Gastrocnemius medialis (tissue), 4 donors: ENCODE measurements around the gene DLGAP5.

Experiments used
- POLR2A ChIP-seq, 2 donors: fragments of 450-650 bp; IDR thresholded peaks; one replicate each; pipeline ENCODE4 v1.6.1; 2017; ENCODE audit warnings: antibody characterized with exemption in 2 of 2, mild to moderate bottlenecking in 2 of 2, moderate library complexity in 2 of 2
- TF ChIP-seq, protein P1 (sequence below), 5 experiments: fragments of 450-650 bp in 3 of 5; fragments of 200-600 bp in 2 of 5; sonication (generic) in 2 of 5; IDR thresholded peaks in 4 of 5; conservative IDR thresholded peaks in 1 of 5; 1 replicate in 4 of 5; 2 replicates in 1 of 5; pipeline ENCODE4 v1.5.1; 2016 to 2019; ENCODE audit warnings: antibody characterized with exemption in 5 of 5, mild to moderate bottlenecking in 3 of 5, moderate library complexity in 3 of 5

DNA sequence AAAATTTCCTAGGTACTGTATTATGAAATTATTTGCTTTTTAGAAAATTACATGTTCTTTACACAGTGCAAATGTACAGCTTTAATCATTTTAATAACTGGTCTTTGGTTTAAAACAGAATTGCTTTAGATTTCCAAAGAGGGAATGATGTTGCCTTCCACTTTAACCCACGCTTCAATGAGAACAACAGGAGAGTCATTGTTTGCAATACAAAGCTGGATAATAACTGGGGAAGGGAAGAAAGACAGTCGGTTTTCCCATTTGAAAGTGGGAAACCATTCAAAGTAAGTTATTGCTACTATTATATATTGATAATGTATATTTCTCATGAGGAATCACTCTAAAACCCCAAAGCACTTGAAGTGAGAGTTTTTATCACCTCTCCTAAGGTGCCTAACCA, 48.9 kb downstream of the DLGAP5 start:
- TF ChIP-seq, protein P1, sequence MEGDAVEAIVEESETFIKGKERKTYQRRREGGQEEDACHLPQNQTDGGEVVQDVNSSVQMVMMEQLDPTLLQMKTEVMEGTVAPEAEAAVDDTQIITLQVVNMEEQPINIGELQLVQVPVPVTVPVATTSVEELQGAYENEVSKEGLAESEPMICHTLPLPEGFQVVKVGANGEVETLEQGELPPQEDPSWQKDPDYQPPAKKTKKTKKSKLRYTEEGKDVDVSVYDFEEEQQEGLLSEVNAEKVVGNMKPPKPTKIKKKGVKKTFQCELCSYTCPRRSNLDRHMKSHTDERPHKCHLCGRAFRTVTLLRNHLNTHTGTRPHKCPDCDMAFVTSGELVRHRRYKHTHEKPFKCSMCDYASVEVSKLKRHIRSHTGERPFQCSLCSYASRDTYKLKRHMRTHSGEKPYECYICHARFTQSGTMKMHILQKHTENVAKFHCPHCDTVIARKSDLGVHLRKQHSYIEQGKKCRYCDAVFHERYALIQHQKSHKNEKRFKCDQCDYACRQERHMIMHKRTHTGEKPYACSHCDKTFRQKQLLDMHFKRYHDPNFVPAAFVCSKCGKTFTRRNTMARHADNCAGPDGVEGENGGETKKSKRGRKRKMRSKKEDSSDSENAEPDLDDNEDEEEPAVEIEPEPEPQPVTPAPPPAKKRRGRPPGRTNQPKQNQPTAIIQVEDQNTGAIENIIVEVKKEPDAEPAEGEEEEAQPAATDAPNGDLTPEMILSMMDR (IDR thresholded peaks at IDR 0.05 in 4 of 5, conservative IDR thresholded peaks at IDR 0.05 in 1 of 5), result no peak
- no peak for TF ChIP-seq POLR2A (IDR thresholded peaks at IDR 0.05)
